HT-29 (cell line): ENCODE measurements around the gene UBAC2. TPM values are rescaled to one million over a fixed set of nuclear protein-coding genes. Genes with fewer than 3 reads are reported as not detected.

Experiments used
- DNase-seq: peaks from one replicate; pipeline ENCODE4 v3.0.0-alpha.2; 2015; ENCODE audit warnings: low spot score
- total RNA-seq: library from RNA; depleted of rRNA; stranded (reverse); fragments of >200 nt; shearing (Covaris generic); gene quantifications from 2 replicates; pipeline ENCODE4 v1.2.3, GENCODE V29; 2014; rRNA removed

The UBAC2 gene
- total RNA-seq, result 73.4 and 75.7 TPM in 2 replicates

- peak; percentile 99 for DNase-seq
Measured at GRCh38 chr13:99200432-99201167, at the start of gene UBAC2. UBAC2 (plus strand) TSS chr13:99200854; CDS start chr13:99200909, 55 bp downstream.

- DNase-seq, result peak; percentile 60
Measured at GRCh38 chr13:99151516-99151915, 49.1 kb upstream of the UBAC2 start.

- no peak for DNase-seq
Measured at GRCh38 chr13:99153219-99153618, 47.4 kb upstream of the UBAC2 start.

GRCh38 chr13:99154064-99154463, 46.6 kb upstream of the UBAC2 start:
- no peak for DNase-seq

- no peak for DNase-seq
Measured at GRCh38 chr13:99155821-99156220, 44.8 kb upstream of the UBAC2 start.

GRCh38 chr13:99157046-99157445, 43.6 kb upstream of the UBAC2 start:
- no peak for DNase-seq

- DNase-seq, result no peak
Measured at GRCh38 chr13:99158846-99159245, 41.8 kb upstream of the UBAC2 start.

- DNase-seq, result no peak
Measured at GRCh38 chr13:99159331-99160061, 41.2 kb upstream of the UBAC2 start.

- DNase-seq, result no peak
Measured at GRCh38 chr13:99160415-99160814, 40.2 kb upstream of the UBAC2 start.

- no peak for DNase-seq
Measured at GRCh38 chr13:99161512-99161911, 39.1 kb upstream of the UBAC2 start.

- no peak for DNase-seq
Measured at GRCh38 chr13:99162567-99163361, 37.9 kb upstream of the UBAC2 start.

- DNase-seq, result no peak
Measured at GRCh38 chr13:99164226-99164625, 36.4 kb upstream of the UBAC2 start.

GRCh38 chr13:99165753-99166587, 34.7 kb upstream of the UBAC2 start:
- no peak for DNase-seq

- no peak for DNase-seq
Measured at GRCh38 chr13:99172951-99173350, 27.7 kb upstream of the UBAC2 start.

GRCh38 chr13:99173606-99174005, 27.0 kb upstream of the UBAC2 start:
- DNase-seq, result no peak

GRCh38 chr13:99174533-99175100, 26.0 kb upstream of the UBAC2 start:
- DNase-seq, result no peak

GRCh38 chr13:99176309-99177276, 24.1 kb upstream of the UBAC2 start:
- peak; percentile 97 for DNase-seq

GRCh38 chr13:99178636-99179035, 22.0 kb upstream of the UBAC2 start:
- no peak for DNase-seq

- DNase-seq, result no peak
Measured at GRCh38 chr13:99179460-99179859, 21.2 kb upstream of the UBAC2 start.

GRCh38 chr13:99182439-99182838, 18.2 kb upstream of the UBAC2 start:
- no peak for DNase-seq
